ENCODE measurements around the gene ADISSP.

ADISSP gene

DNA sequence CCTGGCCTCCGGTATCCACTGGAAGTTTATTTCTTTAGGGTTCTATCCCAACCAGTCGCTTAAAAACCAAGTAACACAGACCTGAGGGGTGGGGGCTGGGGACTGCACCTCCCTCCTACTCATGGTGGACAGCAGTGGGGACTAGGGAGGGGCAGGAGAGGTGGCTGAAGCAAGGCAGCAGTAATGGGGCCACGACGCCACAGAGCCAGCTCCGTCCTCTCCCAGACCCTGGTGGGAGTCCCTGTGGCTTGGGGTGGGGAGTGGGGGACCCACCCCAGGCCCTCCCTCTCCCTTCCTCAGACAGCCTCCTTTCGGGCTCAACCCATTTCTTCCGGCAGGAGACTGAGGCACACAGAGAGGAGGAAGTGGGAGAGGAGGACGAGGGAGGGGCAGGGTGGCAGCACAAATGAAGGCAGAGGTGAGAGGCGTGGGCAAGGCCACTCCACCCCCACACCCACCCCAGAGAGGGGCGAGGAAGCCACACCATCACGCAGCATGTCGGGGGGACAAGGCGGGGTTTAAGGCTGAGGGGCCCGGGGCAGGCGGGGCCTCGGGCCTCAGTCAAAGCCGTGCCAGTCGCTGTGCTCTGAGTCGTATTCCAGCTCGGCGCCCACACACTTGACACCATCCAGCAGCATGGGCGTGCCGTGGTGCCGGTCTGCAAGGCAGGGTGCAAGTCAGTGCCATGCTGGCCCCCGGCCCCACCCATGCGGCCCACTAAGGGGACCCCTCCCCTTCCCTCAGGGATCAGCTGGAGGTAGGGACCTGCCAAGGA is 13.9 kb downstream of the ADISSP start:
- no peak for DNase-seq

GRCh38 chr20:3753098-3753497 is 14.5 kb downstream of the ADISSP start:
- peak; percentile 74 for DNase-seq

GRCh38 chr20:3752386-3752759 is 15.2 kb downstream of the ADISSP start:
- no peak for DNase-seq

- peak; percentile 87 for DNase-seq
Observed at GRCh38 chr20:3751675-3752385, 15.7 kb downstream of the ADISSP start.

GRCh38 chr20:3751305-3751674 is 16.3 kb downstream of the ADISSP start:
- DNase-seq: no peak

DNA sequence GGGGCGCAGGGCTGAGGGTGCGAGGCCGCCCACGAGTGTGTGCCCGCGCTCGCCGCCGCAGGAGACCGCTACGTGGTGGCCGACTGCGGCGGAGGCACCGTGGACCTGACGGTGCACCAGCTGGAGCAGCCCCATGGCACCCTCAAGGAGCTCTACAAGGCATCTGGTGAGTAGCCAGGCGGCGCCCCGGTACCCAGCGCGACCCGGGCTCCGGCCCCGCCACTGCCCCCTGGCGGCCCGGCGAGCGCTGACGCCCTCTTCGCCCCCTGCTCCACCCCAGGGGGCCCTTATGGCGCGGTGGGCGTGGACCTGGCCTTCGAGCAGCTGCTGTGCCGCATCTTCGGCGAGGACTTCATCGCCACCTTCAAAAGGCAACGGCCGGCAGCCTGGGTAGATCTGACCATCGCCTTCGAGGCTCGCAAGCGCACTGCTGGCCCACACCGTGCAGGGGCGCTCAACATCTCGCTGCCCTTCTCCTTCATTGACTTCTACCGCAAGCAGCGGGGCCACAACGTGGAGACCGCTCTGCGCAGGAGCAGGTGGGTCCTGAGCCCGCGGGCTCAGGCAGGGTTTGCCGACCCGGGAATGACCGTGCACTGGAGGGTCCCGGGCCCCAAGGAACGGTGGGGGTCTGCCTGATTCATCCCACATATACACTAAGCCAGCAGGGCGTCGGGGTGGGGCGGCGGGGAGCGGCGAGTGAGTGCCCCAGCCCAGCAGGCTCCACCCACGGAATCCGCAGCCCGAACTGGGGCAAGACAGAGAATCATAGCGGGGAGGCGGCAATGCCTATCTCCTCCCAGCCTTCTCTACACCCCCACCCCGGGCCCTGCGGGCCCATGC is 17.6 kb downstream of the ADISSP start:
- DNase-seq: peak; percentile 30

GRCh38 chr20:3749087-3749688 is 18.4 kb downstream of the ADISSP start:
- no peak for DNase-seq

GRCh38 chr20:3748073-3748472 is 19.5 kb downstream of the ADISSP start:
- no peak for DNase-seq

DNA sequence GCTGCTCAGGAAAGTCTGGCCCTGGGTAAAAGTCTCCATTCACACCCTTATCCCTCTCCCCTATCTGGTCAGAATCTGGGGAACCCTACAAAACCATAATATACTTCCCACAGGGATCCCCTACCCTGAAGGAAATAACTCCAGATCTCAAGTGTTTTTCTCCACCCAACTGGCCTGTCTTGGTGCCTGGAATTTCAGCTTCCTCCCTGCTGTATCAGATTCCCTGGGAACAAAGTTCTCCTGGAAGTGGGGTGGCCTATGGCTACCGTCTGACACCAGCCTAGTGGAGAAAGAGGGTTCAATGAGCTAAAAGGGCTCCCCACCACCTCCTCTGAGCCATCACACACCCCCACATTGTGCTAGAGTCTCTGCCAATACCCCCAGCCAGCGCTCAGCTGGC is 20.1 kb downstream of the ADISSP start:
- DNase-seq: no peak

GRCh38 chr20:3745686-3746173 is 21.8 kb downstream of the ADISSP start:
- no peak for DNase-seq

GRCh38 chr20:3744806-3745685 is 22.5 kb downstream of the ADISSP start:
- peak; percentile 84 for DNase-seq

DNA sequence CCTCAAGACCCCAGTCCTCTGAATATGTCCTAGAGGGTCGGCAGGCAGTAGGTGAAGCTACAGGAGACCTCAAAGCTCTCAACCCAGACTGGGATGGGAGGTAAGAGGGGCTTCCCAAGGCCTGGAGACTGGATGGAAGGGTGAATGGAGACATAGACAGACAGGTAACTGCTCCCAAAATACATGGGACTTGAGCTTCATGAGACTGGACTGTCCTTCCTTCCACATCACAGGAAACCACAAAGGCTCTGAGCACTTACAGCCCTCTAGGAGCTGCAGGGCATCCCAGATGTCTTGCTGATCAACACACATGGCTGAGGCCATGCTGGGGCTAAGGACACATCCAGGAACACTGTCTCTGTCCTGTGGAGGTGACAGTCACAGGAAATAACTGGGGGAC is 23.5 kb downstream of the ADISSP start:
- no peak for DNase-seq

DNA sequence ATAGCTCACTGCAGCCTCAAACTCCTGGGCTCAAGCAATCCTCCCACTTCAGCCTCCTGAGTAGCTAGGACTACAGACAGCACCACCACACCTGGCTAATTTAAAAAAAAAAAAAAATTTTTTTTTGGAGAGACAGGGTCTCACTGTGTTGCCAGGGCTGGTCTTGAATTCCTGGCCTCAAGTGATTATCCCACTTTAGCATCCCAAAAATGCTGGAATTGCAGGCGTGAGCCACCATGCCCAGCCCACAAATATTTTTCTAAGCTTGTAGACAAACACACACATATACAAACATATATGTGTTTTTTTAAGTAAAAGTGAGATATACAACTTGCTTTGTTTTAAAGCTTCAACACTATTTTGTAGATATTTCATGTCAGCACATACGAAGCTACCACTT is 24.3 kb downstream of the ADISSP start:
- no peak for DNase-seq

- peak; percentile 62 for DNase-seq
Observed at GRCh38 chr20:3741836-3742458, 25.6 kb downstream of the ADISSP start.

DNA sequence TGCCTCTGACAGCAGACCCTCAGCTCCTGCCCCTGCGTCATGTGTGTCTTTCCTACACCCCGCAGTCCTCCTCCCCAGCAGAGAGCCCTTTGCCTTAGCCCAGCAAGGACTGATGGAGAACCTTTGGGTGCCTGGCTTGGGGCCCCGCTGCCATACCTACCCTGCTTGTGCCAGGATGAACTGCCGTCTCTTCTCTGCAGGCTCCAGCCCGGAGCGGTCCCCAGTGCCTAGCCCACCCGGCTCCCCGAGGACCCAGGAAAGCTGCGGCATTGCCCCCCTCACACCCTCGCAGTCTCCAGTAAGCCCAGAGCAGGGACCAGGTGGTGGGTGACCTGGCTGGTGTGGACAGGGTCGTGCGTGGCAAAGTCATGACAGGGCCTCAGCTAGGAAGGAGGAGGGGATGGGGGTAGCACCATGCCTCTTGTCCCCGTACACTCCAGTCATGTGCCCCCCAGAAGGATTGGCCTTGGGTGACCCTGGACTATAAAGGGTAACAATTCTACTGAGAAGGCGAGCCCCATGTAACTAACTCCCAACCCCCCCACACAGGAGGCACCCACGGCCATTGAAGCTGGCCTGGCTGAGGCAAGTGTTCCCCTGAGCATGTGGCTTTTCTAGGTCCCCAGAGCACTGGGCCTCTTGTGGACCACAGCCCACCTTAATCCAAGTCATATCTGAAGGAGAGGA is 26.8 kb downstream of the ADISSP start:
- DNase-seq: no peak

DNA sequence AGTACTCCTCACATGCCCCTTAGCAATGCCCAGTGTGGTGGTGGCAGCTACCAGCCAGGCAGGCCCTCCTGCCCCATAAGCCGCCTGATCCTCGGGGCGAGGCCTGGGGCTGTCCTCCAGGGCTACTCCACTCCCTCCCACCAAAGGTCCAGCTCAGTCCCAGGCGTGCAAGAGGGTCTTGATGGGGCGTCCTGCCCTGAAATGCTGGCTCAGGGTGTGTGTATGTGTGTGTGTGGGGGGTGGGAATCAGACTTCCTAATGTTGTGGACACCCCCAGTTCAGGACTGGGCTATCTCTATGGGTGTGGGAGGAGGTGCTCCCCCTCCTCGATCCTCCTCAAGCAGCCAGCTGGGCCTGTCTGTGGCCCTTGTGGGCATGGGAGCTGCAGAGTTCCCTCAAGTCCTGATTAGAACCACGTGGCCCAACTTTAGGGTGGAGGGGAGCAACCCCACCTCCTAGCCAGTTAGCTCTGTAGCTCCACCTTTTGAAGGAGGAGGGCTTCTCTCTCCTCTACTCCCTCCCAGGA is 27.6 kb downstream of the ADISSP start:
- no peak for DNase-seq

- peak; percentile 37 for DNase-seq
Observed at GRCh38 chr20:3739054-3739925, 28.3 kb downstream of the ADISSP start.

GRCh38 chr20:3738111-3739053 is 29.2 kb downstream of the ADISSP start:
- DNase-seq: peak; percentile 38
